NCI-H446 (cell line): ENCODE results near the gene CAMLG.
"Not testable (repeated sequence)": the region's sequence is repeated elsewhere in the genome, so short reads cannot be mapped to it uniquely, and the experiment has no call there.

ENCODE experiments used
- DNase-seq, 2 experiments: peaks; one replicate each; lab custom pipeline; 2025; lab: John Stamatoyannopoulos, UW

CAMLG gene

DNA sequence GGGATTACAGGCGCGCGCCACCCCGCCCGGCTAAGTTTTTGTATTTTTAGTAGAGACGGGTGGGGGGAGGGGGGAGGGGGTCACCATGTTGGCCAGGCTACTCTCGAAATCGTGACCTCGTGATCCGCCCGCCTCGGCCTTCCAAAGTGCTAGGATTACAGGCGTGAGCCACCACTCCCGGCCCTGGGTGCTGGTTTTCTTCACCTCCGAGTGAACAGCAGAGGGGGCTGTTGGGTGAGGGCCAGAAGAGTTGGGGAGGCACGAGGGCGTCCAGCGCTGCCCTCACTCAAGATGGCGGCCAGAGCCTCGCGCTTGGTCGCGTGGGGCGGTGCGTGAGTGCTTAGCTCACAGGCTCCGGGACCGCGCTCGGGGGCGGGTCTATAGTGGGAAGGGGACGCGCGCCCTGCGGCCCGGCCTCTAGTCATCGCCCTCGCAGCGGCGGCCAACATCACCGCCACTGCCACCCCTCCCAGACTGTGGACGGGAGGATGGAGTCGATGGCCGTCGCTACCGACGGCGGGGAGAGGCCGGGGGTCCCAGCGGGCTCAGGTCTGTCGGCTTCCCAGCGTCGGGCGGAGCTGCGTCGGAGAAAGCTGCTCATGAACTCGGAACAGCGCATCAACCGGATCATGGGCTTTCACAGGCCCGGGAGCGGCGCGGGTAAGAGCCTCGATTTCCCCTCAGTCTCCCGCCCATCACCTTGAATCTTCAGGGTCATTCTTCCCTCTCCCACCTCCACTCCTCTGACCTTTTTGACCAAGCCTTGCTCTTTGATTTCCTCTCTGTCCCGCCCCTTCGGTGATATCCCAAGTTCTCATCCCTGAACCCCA, at the start of gene CAMLG:
CAMLG (plus strand) TSS at position 416 of the 830 bp plus-strand sequence; CDS start at position 489, 73 bp downstream.
- peak; percentile 86 to 96 for DNase-seq

DNA sequence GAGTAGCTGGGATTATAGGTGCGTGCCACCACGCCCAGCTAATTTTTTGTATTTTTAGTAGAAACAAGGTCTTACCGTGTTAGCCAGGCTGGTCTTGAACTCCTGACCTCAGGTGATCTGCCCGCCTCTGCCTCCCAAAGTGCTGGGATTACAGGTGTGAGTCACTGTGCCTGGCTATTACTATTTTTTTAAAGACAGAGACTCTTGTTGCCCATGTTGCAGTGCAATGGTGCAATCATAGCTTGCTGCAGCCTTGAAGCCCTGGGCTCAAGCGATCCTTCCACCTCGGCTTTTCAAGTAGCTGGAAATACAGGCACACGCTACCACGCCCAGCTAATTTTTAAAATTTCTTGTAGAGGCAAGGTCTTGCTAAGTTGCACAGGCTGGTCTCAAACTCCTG, 48.2 kb upstream of the CAMLG start:
- not testable (repeated sequence) for DNase-seq

- no peak for DNase-seq
Observed at GRCh38 chr5:134692722-134693121, 45.6 kb upstream of the CAMLG start.

- DNase-seq, result no peak
Observed at GRCh38 chr5:134708301-134708700, 30.0 kb upstream of the CAMLG start.

- DNase-seq, result no peak
Observed at GRCh38 chr5:134714120-134714519, 24.2 kb upstream of the CAMLG start.

DNA sequence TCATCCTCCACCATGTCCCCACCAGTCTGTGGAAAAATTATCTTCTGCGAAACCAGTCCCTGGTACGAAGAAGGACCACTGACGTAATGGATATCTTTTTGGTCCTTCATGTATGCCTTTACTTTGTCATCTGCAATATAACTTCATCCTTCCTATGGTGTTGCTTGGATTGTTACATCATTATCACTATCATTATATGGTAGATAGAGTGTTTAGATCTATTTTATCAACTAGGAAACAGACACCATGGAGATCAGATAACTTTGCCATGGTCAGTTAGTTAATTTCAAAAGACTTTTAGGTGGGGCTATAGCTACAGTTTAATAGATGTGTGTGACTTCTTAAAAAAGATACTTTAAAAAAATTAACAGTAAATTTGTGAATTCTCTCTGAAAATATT, 23.8 kb upstream of the CAMLG start:
- no peak for DNase-seq

DNA sequence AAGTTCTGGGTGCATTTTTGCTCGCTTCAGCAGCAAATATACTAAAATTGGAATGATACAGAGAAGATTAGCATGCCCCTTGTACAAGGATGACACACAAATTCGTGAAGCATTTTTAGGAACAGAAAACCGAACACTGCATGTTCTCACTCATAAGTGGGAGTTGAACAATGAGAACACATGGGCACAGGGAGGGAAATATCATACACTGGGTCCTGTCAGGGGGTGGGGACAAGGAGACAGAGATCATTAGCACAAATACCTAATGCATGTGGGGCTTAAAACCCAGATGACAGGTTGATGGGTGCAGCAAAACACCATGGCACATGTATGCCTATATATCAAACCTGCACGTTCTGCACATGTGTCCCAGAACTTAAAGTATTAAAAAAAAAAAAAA, 22.9 kb upstream of the CAMLG start:
- not testable (repeated sequence) for DNase-seq

- DNase-seq, result no peak
Observed at GRCh38 chr5:134724872-134725271, 13.5 kb upstream of the CAMLG start.

- no peak for DNase-seq
Observed at GRCh38 chr5:134732819-134733218, 5.5 kb upstream of the CAMLG start.

GRCh38 chr5:134735243-134735642, 3.1 kb upstream of the CAMLG start:
- DNase-seq, result no peak

DNA sequence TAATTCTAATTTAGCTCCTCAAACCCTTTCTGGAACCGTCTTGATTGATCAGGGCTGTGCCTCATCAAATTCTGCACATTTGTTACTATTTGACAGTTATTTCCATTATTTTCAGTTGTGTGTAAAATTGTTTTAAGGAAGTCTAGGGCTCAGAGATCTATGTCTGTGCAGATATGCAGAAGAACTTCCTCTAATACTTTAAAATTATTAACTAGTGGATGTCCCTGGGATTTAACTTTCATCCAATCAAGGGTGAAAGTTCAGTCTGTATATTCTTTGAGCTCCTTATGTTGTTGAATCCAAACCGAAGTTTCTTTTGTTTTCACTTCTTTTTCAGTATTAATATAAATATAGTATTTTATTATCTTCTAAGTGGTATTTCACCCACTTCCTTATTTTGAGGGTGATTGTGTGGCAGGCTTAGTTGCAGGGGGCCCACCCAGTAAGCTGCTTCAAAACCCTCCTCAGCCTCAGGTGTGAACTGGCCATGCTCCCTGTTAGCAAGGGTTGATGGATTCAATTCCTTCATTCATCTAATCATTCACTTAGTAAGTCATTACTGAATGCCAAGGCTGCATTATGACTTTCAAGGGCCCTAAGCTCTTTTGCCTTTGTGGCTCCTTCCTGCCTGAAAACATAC, 2.1 kb upstream of the CAMLG start:
- DNase-seq, result no peak

DNA sequence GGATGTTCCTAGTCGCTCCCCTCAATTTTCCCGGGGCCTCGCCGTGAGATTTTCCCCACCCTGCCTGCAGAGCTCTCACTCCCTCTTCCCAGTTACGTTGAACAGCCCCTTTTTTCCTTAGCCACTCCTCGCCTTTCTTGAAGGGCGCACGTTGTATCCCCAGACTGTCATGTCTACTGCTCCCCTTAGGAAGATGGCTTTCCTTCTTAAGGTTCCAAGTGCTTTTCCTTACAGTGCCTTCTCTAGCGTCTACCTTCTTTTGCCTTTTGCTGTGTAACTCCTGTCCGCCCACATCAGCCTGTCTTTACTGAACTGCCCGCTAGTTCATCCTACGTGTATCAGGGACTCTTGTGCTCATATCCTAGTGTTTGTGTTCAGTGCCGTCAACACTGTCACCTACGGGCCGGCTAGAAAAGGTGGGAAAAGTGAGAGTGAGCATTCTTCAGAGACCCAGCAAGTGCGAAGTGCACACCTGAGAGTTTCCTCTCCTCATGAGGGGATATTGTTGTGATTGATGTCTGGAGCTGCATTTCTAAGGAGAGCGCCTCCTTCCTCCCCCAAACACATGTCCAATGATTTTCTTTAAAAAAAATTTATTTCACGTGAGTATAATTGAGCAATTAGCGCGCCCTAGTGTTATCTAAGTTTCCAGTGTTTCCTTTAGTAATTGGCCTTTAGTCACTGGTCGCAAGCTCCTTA, 764 bp downstream of the CAMLG start:
- peak in 1 of 2 experiments; percentile 3 for DNase-seq

DNA sequence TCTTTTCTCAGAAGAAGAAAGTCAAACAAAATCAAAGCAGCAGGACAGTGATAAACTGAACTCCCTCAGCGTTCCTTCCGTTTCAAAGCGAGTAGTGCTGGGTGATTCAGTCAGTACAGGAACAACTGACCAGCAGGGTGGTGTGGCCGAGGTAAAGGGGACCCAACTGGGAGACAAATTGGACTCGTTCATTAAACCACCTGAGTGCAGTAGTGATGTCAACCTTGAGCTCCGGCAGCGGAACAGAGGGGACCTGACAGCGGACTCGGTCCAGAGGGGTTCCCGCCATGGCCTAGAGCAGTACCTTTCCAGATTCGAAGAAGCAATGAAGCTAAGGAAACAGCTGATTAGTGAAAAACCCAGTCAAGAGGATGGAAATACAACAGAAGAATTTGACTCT, 2.7 kb downstream of the CAMLG start:
- no peak for DNase-seq

DNA sequence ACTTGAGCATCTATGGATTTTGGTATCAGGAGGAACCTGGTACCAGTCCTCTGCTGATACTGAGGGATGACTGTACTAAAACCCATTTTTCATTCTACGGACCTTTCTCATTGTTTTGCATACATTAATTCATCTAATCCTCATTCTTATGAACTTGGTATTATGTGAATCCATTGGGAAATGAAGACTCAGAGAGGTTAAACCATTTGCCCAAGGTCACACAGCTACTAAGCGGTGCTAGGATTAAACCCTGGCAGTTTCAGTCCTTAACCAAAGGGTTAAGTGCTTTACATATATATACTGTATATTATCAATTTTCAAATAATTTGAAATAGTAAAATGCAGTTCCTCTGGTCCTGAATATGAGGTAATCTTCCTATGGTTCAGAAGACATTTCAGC, 3.8 kb downstream of the CAMLG start:
- DNase-seq, result no peak

GRCh38 chr5:134749415-134749814, 11.1 kb downstream of the CAMLG start:
- no peak for DNase-seq

GRCh38 chr5:134758176-134758503, 19.8 kb downstream of the CAMLG start:
- no peak for DNase-seq

DNA sequence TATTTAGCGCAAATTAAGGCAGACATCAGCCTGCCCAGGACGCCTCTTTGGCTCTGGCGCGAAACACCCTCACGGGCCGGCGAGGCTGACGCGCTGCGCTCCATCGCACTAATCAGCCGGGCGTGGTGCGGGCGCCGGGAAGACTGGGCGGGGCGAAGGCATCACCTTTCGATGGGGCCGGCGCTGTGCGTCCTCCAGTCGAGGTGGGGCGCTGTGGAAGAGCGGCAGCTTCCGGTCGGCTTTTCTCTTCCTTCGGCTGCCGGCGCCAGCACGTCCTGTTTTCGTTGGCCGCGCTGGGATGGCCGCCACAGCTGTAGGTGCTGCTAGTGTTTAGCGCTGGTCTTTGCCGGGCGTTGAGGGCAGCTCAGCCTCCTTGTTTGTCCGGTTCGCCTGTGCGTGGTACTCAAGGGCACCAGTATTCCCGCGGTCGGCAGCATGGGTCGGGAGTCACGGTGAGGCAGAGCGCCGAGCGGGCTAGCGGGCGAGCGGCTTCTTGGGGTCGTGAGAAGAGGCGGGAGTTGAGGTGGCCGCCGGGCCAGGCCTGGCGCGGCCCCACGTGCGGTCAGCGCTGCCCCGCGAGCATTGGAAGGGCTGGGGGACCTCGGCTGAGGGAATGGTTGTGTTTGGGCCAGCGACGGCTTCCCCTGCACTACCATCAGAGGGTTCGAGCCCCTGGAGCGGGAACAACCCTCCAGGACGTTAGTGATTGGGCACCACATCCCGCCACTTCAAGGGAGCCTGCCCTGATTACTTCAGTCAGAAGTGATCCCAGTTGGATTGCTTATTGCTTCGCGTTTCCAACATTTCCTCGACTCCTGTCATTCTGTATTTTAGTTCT, 20.4 kb downstream of the CAMLG start, which contains the start of gene DDX46:
DDX46 (plus strand) TSS at position 276 of the 838 bp plus-strand sequence; CDS start at position 436, 160 bp downstream.
- peak; percentile 85 to 95 for DNase-seq

GRCh38 chr5:134767528-134768291, 29.4 kb downstream of the CAMLG start:
- DNase-seq, result not testable (repeated sequence)

DNA sequence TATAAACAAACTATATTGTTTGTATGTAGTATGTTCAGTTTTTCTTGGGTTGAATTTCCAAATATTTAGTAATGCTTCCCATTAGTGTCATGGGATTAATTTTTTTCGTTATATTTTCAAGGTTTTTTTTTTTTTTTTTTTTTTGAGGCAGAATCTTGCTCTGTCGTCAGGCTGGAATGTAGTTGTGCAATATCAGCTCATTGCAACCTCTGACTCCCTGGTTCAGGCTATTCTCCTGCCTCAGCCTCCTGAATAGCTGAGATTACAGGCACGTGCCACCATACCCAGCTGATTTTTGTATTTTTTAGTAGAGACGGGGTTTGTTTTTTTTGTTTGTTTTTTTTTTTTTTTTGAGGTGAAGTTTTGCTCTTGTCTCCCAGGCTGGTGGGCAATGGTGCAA, 30.9 kb downstream of the CAMLG start:
- DNase-seq, result no peak

DNA sequence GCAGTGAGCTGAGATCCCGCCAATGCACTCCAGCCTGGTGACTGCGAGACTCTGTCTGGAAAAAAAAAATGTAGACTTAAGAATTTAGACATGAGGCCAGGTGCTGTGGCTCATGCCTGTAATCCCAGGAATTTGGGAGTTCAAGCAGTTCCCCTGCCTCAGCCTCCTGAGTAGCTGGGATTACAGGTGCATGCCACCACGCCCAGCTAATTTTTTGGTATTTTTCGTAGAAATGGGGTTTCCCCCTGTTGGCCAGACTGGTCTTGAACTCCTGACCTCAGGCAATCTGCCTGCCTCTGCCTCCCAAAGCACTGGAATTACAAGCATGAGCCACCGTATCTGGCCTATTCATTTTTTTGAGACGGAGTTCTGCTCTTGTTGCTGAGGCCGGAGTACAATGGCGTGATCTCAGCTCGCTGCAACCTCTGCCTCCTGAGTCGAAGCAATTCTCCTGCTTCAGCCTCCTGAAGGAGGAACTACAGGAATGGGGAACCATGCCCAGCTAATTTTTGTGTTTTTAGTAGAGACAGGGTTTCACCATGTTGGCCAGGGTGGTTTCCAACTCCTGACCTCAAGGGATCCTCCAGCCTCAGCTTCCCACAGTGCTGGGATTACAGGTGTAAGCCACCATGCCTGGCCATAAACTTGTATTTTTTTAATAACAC, 34.2 kb downstream of the CAMLG start:
- no peak for DNase-seq

DNA sequence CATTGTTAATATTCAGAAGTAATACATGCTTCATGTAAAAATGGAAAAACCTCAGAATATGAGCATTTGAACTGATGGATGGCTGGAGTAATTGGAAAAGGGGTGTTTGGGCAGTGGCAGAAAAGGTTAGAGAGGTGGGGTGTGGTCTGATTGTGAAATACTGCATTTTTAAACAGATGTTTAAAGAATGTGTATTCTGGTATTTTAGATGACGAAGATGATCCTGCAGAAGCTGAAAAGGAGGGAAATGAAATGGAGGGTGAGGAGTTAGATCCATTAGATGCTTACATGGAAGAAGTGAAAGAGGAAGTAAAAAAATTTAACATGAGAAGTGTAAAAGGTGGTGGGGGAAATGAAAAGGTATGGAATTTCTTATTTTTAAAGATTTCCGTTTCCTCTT, 39.0 kb downstream of the CAMLG start:
- no peak for DNase-seq
